HG02973 (cell line): ENCODE results near the gene CLCN1.
A peak's percentile ranks its signal among the peaks of the same experiment; 100 is the strongest.

ENCODE experiments used
- ATAC-seq: cut with Tn5 transposase; IDR thresholded peaks from one replicate; pipeline ENCODE4 v1.9.1; 2021; ENCODE audit warnings: moderate library complexity; ENCODE audit not compliant: unreplicated experiment

Gene CLCN1

DNA sequence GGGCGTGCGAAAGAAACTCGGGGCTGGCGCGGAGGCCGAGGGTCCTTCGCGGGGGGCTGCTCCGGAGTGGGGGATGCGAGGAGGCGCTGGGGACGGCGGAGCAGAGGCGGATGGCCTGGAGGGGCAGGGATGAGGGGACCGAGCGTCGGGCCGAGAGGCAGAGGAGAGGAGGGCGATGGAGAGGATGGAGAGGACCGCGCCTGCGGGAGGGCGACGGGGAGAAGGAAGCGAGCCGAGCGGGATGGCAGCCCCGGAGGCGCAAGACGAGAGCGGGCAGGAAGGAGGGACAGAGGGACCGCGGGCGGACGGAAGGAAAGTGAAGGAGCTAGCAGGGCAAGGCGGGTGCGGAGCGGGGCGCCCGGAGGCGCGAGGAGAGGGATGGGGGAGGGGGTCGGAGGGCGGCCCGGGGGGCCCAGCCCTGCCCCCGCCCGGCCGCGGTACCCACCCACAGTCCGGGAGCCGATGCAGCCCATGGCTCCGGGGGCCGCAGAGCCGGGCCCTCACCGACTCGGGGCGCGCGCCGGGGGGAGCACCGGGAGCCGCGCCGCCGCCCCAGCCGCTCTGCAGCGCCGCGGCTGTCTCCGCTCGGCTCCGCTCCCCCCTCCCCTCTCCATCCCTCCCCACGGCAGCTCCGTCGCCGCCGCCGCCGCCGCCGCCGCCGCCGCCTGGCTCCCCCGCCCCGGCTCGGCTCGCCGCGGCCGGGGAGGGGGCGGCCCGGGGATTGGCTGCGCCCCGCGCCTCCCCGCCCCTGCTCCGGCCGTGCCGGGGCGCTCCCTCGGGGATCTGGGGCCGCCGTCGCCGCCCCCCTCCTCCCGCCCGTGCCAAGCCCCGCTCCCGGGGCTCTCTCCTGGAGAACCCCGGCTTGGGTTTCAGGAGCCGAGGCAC lies 46.5 kb downstream of the CLCN1 start, which contains the start of gene FAM131B:
FAM131B (minus strand) TSS at position 583 of the 885 bp plus-strand sequence; CDS start at position 473, 110 bp downstream.
- ATAC-seq = no peak

- no peak for ATAC-seq
Observed at GRCh38 chr7:143363016-143363937, 47.4 kb downstream of the CLCN1 start.

GRCh38 chr7:143367972-143368371 lies 52.1 kb downstream of the CLCN1 start:
- no peak for ATAC-seq

DNA sequence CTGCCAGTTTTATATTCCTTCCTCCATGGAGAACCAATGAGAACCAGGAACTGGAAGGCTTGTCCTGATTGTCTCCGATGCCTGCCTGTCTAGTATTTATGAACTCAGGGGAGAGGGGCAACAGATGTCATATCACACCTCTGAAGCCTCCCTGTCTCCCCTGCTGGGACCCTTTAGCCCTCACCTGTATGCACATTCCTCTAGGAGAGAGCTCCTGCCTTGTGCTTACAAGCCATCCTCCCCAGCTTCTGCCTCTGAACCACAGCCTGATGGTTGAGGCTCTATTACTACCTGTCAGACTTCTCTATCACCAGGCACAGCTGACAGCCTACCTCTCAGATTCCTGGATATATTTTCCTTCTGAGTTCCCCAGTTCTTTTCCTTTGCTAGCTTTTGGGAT lies 52.5 kb downstream of the CLCN1 start:
- ATAC-seq = no peak

DNA sequence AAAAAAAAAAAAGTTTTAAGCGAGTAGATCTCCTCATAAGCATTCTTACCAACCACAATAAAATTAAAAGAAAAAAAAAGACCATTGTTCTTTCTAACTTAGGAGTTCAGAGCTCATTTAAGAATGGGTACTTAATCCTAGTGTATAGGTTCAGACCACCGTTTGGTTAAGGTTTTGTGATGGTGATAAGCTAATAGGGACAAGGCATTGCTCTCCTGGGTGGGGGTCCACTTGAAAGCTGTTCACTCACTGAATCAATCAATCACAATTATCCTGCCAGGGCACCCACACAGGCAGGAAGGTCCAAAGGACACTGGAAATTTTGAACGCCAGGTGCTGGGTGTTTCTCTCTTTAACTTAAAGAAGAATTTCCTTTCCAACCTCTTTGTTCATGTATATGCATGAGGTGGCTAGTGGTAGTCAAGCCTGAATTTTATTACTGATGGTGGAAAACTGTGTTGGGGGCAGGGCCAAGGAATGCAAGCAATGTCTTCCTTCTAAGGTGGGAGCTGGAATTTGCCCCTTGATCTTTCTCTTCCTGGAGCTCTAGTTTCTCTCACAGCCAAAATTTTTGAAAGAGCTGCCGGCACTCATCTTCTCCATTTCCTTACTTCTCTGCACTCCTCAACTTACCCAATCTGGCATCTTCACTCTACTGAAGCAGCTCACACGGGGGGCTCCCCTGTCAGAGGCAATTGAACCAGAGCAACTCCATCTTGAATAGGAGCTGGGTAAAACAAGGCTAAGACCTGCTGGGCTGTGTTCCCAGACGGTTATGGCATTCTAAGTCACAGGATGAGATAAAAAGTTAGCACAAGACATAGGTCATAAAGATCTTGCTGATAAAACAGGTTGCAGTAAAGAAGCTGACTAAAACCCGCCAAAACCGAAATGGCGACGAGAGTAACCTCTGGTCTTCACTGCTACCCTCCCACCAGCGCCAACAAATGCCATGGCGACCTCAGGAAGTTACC lies 54.1 kb downstream of the CLCN1 start:
- ATAC-seq = no peak

DNA sequence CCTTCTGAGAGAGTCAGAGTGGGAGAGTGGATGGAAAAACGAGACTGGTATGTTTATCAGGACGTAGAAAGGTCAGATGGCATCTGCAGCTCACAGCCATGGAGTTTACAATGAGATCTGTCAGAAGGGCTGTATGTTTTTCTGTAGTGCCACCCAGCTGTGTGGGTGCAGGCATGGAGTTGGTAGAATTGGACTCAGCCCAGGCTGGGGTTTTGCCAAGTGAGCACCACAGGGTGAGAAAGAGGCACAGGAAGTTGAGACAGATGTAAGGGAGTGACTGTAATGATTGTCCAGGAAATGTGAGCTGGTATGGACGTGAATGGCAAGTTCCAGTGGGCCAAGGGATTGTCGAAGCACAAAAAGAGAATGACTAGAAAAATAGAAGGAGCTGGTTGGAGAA lies 56.2 kb downstream of the CLCN1 start:
- no peak for ATAC-seq

DNA sequence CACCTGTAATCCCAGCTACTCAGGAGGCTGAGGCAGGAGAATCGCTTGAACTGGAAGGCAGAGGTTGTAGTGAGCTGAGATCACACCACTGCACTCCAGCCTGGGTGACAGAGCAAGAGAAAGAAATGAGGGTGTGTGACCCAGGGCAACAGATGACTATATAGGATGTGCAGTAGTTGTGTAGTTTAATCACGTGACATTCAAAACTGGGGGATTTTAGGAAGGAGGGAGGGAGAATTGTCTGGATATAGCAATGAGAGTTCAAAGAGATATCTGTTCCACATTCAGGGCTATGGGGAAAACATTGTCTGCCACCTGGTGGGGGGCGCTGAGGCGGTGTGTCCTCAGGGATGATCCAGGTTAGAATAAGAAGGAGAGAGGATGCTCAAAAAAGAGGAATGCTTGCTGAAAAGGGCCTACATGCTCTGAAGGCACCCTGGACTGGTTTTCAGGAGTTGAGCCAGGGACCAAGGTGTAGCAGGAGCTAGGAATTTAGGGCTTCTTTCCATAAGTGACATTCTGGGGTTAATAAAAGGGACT lies 57.4 kb downstream of the CLCN1 start:
- no peak for ATAC-seq

- ATAC-seq = no peak
Observed at GRCh38 chr7:143374561-143374960, 58.6 kb downstream of the CLCN1 start.

DNA sequence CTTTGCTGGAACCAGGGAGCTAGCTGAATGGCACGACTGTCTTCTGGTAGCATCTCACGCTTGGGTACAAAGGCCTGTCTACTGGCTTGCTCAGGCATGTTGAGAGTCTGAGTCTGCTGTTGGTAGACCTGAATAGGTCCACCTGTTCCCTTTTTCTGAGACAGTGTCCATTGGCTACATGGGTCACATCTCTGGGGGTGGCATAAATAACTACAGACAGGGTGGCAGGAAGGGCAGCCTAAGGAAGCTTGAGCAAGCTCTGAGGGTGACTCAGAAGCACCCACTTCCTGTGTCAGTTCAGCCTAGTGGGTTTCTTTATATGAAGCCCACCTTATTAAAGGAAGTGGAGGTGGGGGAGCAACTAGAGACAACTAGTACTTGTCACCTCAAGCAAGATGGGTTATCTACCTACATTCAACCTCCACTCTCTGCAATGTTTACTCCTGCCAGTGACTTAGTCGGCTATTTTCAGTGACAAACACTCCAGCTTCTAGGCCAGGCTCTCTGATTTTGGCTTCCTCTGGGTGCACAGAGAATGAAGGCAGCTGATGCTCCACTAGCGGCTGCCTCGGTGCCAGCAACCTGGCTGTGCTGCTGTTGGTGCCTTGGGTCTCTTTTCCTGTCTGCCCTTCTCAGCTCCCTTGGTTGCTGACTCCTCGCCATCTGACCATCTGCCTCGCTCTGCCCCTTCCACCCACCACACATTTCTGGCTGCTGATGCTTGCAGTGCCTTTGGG lies 59.6 kb downstream of the CLCN1 start:
- no peak for ATAC-seq

DNA sequence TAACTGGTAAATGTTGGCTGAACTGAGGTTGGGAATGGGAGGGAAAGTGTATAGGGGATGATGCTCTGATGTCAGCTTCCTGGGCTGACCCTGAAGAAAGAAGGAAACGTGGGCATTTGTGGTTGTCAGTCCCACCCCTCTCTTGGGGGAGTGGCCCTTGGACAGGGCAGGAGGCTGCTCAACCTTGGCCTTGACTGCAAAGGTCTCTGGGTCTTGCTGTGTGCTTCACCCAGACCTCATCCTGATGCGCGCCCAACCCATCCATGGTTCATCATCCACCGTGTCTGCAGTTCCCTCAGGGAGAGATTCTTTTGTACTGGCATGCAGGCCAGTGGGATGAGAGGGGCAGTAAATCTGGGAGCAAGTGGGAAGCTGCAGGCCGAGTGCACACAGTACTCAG lies 60.5 kb downstream of the CLCN1 start:
- ATAC-seq = no peak

DNA sequence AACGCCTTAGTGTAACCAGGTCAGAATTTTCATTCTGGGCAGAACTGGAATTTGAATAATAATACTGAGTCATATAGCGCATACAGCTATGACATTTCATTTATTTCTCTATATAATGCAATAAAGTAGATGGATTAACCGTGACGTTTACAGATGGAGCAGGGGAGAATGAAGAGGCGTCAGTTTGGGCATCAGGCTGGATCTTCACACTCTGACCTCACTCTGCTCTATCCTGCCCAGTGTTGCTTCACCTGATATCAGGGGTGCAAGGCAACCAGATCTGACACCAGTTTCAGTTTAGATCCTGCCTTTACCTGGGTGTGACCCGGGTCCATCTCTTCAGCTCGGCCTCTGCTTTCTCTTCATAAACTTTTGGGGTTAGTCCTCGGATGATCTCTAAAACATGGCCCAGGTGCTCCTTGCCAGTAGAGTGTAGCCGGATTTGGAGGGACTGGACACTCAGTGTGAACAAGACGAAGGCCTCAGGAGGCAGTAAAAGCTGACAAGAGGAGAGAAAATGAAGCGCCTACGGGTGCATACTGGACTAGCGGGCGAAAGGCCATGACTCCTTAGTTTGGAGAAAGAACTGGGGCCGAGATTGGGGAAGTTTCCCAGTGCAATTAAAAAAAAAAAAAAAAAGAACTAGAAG lies 63.8 kb downstream of the CLCN1 start:
- no peak for ATAC-seq

DNA sequence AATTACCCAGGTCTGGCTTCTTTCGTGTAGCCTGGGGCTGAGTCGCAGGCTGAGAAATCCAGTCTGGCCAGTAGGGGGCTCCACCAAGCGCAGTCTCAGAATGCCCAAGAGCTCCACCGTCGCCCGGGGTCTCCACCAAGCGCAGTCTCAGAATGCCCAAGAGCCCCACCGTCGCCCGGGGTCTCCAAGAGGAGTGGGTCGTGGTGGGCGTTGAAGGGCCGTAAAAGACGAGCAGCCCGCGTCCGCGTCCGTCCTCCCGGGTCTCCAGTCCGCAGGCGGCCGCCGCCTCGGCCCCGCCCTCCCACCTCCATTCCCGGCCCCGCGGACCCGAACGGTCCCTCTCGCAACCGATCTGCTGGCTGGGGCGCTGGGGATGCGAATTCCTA lies 64.3 kb downstream of the CLCN1 start:
- ATAC-seq = peak; percentile 48

DNA sequence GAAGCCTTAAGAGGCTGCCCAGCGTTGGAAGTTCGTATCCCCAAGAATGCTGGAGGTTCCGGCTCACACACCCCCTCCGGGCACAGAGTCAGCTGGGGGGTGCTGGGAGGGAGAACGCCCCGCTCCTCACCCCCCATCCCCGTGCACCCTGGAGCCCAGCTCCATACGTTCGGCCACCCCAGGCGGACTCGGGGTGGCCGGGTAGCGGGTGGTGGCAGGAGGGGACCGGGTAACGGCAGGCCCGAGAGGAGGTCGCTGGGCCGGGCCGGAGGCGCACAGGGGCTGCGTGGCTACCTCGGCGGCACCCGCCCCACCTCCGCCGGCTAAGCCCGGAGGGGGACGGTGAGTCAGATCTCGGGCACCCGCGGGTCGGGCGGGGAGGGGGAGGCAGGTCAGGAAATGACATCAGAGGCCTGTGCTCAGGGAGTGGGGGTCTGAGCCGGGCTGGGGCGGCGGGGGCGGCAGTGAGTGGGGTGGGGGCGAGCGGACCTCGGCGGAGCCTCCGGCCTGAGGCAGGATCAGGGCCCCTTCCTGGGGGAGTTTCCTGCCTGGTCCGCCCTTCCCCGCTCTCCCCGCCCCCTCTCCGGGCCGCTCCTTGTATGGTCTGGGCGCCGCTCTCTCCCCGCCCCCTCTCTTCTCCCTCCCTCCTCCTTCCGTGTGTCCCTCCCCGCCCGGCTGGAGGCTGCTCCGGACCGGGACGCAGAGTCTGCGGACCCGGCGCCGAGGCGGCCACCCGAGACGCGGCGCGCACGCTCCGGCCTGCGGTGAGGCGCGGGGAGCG lies 64.9 kb downstream of the CLCN1 start, which contains the start of gene ZYX:
ZYX (plus strand) TSS at position 700 of the 781 bp plus-strand sequence. CDS start 227 bp downstream, outside the sequence.
- peak; percentile 75 for ATAC-seq

DNA sequence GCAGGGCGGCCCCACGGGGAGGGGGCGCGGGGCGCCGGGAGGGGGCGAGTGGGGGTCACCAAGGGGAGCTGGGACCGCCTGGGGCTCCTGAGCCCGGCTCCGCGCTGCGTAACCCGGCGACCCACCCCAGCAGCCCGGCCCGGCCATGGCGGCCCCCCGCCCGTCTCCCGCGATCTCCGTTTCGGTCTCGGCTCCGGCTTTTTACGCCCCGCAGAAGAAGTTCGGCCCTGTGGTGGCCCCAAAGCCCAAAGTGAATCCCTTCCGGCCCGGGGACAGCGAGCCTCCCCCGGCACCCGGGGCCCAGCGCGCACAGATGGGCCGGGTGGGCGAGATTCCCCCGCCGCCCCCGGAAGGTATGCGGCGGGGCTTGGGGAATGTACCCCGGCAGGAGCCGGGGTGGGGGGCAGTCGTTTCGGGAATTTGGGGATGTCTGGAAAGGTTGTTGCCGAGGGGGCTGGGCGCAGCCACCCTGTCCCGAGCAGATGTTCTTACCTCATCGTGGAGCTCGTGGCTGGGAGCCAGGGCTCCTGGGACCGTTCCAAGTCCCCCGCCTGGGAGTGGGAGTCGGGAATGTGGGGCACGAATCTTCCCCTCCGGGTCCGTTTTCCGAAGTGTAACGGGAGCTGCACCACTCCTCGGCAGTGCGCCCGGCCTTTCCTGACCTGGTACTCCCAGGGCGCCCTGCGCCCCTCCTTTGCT lies 65.7 kb downstream of the CLCN1 start:
- peak; percentile 12 for ATAC-seq

GRCh38 chr7:143382126-143382790 lies 66.3 kb downstream of the CLCN1 start:
- no peak for ATAC-seq

DNA sequence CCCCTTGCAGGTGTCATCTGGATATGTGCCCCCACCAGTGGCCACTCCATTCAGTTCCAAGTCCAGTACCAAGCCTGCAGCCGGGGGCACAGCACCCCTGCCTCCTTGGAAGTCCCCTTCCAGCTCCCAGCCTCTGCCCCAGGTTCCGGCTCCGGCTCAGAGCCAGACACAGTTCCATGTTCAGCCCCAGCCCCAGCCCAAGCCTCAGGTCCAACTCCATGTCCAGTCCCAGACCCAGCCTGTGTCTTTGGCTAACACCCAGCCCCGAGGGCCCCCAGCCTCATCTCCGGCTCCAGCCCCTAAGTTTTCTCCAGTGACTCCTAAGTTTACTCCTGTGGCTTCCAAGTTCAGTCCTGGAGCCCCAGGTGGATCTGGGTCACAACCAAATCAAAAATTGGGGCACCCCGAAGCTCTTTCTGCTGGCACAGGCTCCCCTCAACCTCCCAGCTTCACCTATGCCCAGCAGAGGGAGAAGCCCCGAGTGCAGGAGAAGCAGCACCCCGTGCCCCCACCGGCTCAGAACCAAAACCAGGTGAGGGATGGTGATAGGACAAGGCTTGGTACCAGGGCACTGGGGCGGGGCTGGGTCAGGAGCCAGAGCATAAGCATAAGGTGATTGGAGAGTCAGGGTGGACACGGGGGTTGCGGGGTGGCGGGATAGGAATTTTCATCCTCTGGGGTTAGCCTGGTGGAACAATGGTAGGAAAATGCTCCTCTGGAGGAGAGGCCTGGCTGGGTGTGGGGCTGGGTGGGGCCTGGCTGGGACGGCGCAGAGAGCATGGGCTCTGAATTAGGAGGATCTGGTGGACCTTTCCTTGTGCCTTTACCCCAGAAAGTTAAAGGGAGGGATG lies 67.1 kb downstream of the CLCN1 start:
- no peak for ATAC-seq
